ENCODE results near the gene SHC3. TPM values are rescaled to one million over a fixed set of nuclear protein-coding genes. Genes with fewer than 3 reads are reported as not detected.

Gene SHC3
- total RNA-seq, 1 donor from 2014 or later: 0.96 TPM

DNA sequence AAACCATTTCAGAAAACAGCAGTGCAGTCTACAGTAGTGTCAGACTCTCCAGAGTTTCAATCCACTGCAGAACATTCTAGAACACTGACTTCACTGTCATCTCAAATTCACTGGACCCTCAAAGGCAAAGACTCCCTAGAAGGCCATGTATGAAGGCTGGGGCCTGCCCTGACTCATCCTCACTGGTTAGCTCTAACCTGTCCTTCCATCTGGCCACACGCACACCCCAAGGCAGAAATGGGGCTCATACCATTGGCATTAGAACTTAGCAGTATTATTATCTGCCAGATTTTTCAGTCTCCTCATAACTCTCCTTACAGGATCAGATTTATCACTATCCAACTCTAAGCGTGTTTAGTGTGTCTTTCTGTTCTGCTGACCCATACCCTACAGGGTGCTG, 166.9 kb downstream of the SHC3 start:
- no peak overlapping the region for H3K27ac ChIP-seq (replicated peaks)
- DNase-seq: no peak
- H3K4me3 ChIP-seq: no peak overlapping the region
- intact Hi-C loops (cut with micrococcal nuclease): no loop called here
- H3K36me3 ChIP-seq: no peaks in the 10 kb centered on the region
- H3K4me1 ChIP-seq: no peaks in the 10 kb centered on the region
- TF ChIP-seq CTCF (IDR thresholded peaks at IDR 0.05; ENCODE audit: borderline replicate concordance): no peak
- no peaks in the 10 kb centered on the region for H3K27me3 ChIP-seq (ENCODE audit: low read depth)
- no peaks in the 10 kb centered on the region for H3K9me3 ChIP-seq (replicated peaks)

GRCh38 chr9:89010526-89011111, 168.0 kb downstream of the SHC3 start:
- Histone ChIP-seq H3K36me3 (no peaks in the 10 kb centered on the region), H3K27me3 (ENCODE audit: low read depth) (no peaks in the 10 kb centered on the region), H3K4me1 (peaks cover 10% of the 10 kb centered on the region), H3K9me3 (replicated peaks) (no peaks in the 10 kb centered on the region), H3K27ac (replicated peaks) (no peak overlapping the region), H3K4me3 (no peak overlapping the region)
- intact Hi-C loops (cut with micrococcal nuclease): no loop called here
- no peak for DNase-seq
- no peak for TF ChIP-seq CTCF (IDR thresholded peaks at IDR 0.05; ENCODE audit: borderline replicate concordance)

GRCh38 chr9:89010056-89010455, 168.6 kb downstream of the SHC3 start:
- H3K27me3 ChIP-seq (ENCODE audit: low read depth): no peaks in the 10 kb centered on the region
- no peak for DNase-seq
- H3K4me1 ChIP-seq: peaks cover 10% of the 10 kb centered on the region
- no peaks in the 10 kb centered on the region for H3K36me3 ChIP-seq
- H3K4me3 ChIP-seq: no peak overlapping the region
- TF ChIP-seq CTCF (IDR thresholded peaks at IDR 0.05; ENCODE audit: borderline replicate concordance): no peak
- no peaks in the 10 kb centered on the region for H3K9me3 ChIP-seq (replicated peaks)
- H3K27ac ChIP-seq (replicated peaks): no peak overlapping the region
- intact Hi-C loops (cut with micrococcal nuclease): no loop called here

DNA sequence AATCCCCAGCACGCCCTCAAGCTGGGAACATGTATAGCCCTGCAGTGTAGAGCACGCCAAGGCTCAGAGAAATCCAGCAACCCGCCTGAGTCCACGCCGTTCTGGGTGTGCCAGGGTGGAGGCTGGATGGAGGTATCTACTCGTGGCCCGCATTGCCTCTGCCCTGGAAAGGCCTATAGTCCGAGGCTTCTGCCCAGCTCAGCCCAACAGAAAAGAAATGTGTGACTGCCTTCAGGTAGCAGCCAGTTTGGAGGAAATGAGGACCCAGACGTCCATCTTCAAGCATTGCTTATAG, 169.1 kb downstream of the SHC3 start:
- Histone ChIP-seq H3K27ac (replicated peaks) (no peak overlapping the region), H3K4me3 (no peak overlapping the region), H3K9me3 (replicated peaks) (no peaks in the 10 kb centered on the region), H3K36me3 (no peaks in the 10 kb centered on the region), H3K4me1 (peaks cover 10% of the 10 kb centered on the region), H3K27me3 (ENCODE audit: low read depth) (no peaks in the 10 kb centered on the region)
- TF ChIP-seq CTCF (IDR thresholded peaks at IDR 0.05; ENCODE audit: borderline replicate concordance): no peak
- DNase-seq: no peak
- intact Hi-C loops (cut with micrococcal nuclease): no loop called here

DNA sequence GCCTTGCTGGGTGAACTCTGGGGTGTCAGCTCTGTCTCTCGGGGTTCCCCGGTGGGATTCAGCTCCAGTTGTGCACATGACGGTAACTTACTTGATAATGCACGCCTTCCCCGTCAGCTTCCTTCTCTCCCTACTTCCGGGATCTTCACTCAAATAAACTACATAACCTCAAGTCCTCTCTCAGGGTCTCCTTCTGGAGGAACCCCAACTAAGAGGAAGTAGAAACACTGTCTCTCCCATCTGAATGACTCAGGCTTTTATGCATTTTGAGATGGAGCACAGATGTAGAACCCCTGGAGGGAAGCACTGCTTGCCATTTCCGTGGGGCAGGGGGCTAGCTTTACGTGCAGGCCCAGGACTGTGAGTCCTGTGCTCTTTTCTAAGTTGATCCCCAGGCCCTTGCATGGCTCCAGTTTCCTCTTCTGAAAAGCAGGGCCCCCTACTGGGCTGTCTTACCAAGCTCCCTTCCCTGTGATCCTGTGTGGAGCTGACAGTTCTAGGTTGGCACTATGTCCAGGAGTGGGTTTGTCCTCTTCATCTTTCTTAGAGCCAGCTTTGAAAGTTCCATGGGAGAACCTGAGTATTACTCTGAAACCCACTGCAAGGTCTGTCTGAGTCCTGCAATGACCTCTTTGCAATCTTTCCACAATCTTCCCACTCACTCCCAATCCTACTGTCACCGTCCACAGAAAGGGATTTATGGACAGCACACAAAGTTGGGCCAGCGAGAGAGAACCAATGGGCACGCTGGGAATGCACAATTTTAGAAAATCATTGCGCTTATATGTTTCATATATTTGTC, 169.7 kb downstream of the SHC3 start:
- TF ChIP-seq CTCF (IDR thresholded peaks at IDR 0.05; ENCODE audit: borderline replicate concordance): no peak
- Histone ChIP-seq H3K9me3 (replicated peaks) (no peaks in the 10 kb centered on the region), H3K27ac (replicated peaks) (no peak overlapping the region), H3K4me3 (no peak overlapping the region), H3K36me3 (no peaks in the 10 kb centered on the region), H3K27me3 (ENCODE audit: low read depth) (no peaks in the 10 kb centered on the region), H3K4me1 (peaks cover 10% of the 10 kb centered on the region)
- intact Hi-C loops (cut with micrococcal nuclease): no loop called here
- no peak for DNase-seq
